Measurements from ENCODE around the gene JAK2.

Gene JAK2

GRCh38 chr9:5140151-5140550 is 155.1 kb downstream of the JAK2 start:
- FAIRE-seq (no peak), DNase-seq (ENCODE audit: low spot score) (no peak)

- DNase-seq (ENCODE audit: low spot score) (no peak), FAIRE-seq (no peak)
Observed at GRCh38 chr9:5144217-5144616, 159.1 kb downstream of the JAK2 start.

DNA sequence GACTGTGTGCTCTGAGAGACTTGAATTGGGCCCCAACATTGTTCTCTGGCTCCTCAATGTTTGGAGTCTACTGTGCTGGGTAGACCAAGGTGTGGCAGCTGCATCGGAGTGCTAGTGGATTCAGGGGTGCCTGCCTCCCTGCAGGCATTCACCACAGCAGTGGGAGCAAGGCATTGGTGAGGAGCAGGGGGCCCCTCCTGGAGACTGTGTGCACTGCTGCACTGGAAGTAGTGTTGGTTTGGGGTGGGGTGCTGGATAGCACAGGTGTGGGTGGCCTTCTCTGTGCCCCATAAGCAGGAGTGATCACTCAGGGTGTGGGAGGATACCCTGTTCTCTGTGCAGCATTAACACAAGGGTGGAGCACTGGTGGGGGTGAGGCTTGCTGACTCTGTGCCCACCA is 161.2 kb downstream of the JAK2 start:
- DNase-seq (ENCODE audit: low spot score) (no peak), FAIRE-seq (no peak)

Measured in urothelium cell line (cell line).